ENCODE results near the gene ZHX3.

Gene ZHX3

GRCh38 chr20:41364236-41364855 lies 46.8 kb upstream of the ZHX3 start:
- H3K4me3 ChIP-seq: no peak overlapping the region
- H3K27ac ChIP-seq: no peak overlapping the region
- DNase-seq (ENCODE audit: low spot score): no peak
- no peak for TF ChIP-seq CTCF (IDR thresholded peaks at IDR 0.05)

DNA sequence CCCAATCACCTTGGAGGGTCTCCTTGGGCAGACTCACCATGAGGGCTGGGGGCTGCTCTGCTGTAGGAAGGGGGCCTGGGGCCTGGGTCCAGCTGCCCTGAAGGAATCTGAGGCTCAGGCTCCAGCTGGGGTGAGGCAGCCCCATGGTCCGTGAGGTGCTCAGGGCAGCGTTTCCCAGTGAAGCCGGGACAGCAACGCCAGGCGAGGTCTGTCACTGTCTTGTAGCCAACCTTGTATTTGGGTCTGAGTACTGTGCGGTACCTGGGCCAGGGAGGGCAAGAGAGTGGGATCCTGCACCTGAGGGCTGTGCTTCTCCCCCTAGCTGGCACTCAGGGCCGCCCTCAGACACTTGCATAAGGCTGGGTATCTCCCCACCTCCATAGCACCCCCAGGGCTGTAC lies 46.1 kb upstream of the ZHX3 start:
- DNase-seq (ENCODE audit: low spot score): no peak
- H3K4me3 ChIP-seq: no peak overlapping the region
- TF ChIP-seq CTCF (IDR thresholded peaks at IDR 0.05): no peak
- H3K27ac ChIP-seq: no peak overlapping the region

DNA sequence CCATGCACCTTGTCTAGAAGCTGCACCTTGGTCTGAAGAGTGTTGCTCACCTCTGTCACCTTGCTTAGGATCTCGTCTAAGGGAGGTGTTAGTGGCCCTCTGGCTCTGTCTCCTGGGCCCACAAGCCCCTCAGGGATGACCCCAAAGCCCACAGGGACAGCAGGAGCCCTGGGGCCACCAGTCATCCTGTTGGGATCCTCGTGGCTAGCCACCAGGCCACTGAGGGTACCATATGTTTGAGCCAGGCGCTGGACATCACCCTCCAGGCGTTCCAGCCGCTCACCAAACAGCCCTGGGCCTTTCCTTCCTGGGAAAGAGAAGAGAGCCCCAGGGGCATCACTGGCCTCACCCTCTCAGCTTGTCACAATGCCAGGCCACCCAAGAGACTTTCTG lies 45.2 kb upstream of the ZHX3 start:
- DNase-seq (ENCODE audit: low spot score): no peak
- Histone ChIP-seq H3K4me3 (no peak overlapping the region), H3K27ac (no peak overlapping the region)
- no peak for TF ChIP-seq CTCF (IDR thresholded peaks at IDR 0.05)

DNA sequence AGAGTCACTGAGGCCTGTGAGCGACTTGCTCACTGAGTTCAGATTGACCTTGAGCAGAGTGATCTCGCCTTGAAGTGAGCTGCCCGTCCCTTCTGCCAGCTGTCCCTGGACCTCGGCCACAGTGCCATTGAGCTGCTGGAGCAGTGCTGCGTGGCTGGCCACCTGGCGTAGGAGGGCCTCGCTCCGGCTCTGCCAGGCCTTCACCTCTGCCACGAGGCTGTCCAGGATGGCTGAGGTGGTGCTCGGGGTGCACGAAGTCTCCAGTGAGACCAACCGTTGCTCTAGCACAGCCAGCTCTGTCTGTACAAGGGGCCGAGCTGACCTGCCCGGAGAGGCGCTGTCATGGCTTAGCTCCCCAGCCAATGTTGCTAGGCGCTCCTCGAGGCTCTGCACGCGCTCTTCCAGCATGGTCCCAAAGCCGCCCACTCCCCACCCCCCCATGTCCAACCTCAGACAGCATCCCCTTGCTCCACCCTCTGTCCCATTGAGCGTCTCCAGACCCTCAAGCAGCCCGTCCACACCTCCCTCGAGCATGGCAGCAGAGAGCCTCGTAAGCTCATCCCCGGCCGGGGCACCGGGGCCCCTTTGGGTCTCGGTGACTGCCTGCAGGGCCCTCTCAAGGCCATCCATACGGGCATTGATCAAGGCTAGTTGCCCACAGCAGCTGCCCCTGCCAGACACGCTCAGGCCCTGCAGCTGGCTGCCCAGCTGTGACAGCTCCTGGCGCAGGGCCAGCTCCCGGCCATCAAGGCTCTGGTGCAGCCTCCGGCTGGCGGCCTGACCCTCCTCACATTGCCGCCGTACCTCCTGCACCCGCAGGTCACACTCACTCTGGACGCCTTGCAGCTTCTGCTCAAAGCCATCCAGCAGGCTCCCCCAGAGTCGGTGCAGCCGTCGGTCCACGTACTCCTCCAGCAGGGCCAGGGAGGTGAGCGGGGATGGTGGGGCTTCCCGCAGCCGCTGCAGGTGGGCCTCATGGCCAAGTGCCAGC lies 44.5 kb upstream of the ZHX3 start:
- no peak for TF ChIP-seq CTCF (IDR thresholded peaks at IDR 0.05)
- no peak for DNase-seq (ENCODE audit: low spot score)
- Histone ChIP-seq H3K4me3 (no peak overlapping the region), H3K27ac (no peak overlapping the region)

- H3K27ac ChIP-seq: no peak overlapping the region
- DNase-seq (ENCODE audit: low spot score): no peak
- no peak for TF ChIP-seq CTCF (IDR thresholded peaks at IDR 0.05)
- no peak overlapping the region for H3K4me3 ChIP-seq
These were observed 43.6 kb upstream of the ZHX3 start for GRCh38 chr20:41360831-41361756.

GRCh38 chr20:41359541-41360011 lies 42.0 kb upstream of the ZHX3 start:
- Histone ChIP-seq H3K4me3 (no peak overlapping the region), H3K27ac (no peak overlapping the region)
- no peak for DNase-seq (ENCODE audit: low spot score)
- no peak for TF ChIP-seq CTCF (IDR thresholded peaks at IDR 0.05)

Measured in coronary artery (tissue), 2 donors.